SU-DHL-6 (cell line): Measurements from ENCODE around the gene TRAIP.

ENCODE experiments used
- CTCF ChIP-seq: fragments of 200-600 bp; sonication (generic); IDR thresholded peaks from one replicate; pipeline ENCODE4 v1.5.1; 2017; ENCODE audit warnings: antibody characterized with exemption, mild to moderate bottlenecking, low read length, moderate library complexity; ENCODE audit not compliant: insufficient read depth, poor library complexity, severe bottlenecking
- EZH2phosphoT487 ChIP-seq: fragments of 200-600 bp; sonication (generic), shearing (Covaris generic); conservative IDR thresholded peaks from 2 replicates; pipeline ENCODE4 v1.6.1; 2018; ENCODE audit warnings: mild to moderate bottlenecking, antibody characterized with exemption, low read length, moderate library complexity, mixed read lengths

GRCh38 chr3:49896345-49896744, 40.0 kb upstream of the TRAIP start:
- TF ChIP-seq CTCF (no peak), EZH2phosphoT487 (no peak)
